GM10248 (cell line): ENCODE data around the gene EYA2.

Experiments used
- CTCF ChIA-PET: fragments of 300-600 bp; sonication (Branson Sonifier 250); formaldehyde crosslinking; extraction: SDS; loops from one replicate; lab custom pipeline; 2021; ENCODE audit warnings: antibody characterized with exemption; lab: Yijun Ruan, JAX
- POLR2A ChIA-PET: fragments of 350-650 bp; sonication (Branson Sonifier 250); formaldehyde crosslinking; extraction: SDS; loops from one replicate; lab custom pipeline; 2020; ENCODE audit warnings: antibody characterized with exemption; lab: Yijun Ruan, JAX
- DNase-seq: peaks from one replicate; pipeline ENCODE4 v3.0.0; 2012; ENCODE audit errors: extremely low spot score
- CTCF ChIP-seq: IDR thresholded peaks from 2 replicates; pipeline ENCODE4 v1.5.1; 2012; ENCODE audit warnings: mild to moderate bottlenecking, low read depth; ENCODE audit errors: extremely low read depth, missing control alignments, control extremely low read depth

EYA2 gene

DNA sequence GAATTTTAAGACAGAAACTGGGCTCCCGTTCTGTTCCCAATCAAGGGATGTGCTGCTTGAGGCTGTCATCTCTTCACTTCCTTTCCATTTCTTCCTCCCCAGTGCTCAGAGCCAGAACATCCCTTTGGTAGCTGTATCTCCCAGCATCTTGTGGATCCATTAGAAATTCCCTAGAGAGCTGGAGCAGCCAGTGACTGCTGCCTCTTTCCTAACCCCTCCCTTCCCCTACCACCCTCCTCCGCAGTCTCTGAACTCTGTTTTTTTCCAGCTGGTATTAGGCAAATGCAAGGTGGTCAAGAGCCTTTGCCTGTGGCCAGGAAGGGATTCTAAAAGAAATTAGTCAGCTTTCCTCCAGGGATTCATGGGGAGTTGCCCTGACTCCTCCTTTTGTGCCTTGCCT, 208.0 kb downstream of the EYA2 start:
- DNase-seq, result no peak
- ChIA-PET POLR2A (no interaction called here), CTCF (no interaction called here)
- no peak for TF ChIP-seq CTCF

GRCh38 chr20:47106786-47107185, 212.1 kb downstream of the EYA2 start:
- TF ChIP-seq CTCF, result no peak
- POLR2A ChIA-PET, result no interaction called here
- CTCF ChIA-PET, result no interaction called here
- no peak for DNase-seq

DNA sequence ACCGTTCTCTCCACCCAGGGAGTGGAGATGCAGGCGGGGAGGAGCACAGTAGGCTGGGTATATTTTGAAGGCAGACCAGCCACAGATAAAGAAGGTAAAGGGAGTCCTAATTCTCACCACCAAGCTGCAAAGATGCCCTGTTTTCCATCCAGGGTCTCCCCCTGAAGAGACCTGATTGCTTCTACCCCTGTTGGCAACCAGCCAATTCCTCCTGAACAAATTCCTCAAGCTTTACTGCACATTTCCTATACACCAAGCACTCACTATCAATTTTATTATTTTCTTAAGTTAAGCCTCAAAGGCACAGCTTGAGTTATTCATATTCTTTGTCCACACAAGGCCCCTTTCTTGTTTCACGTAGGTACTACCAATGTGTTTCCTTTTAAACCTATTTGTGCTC, 214.4 kb downstream of the EYA2 start:
- ChIA-PET CTCF (no interaction called here), POLR2A (no interaction called here)
- no peak for DNase-seq
- no peak for TF ChIP-seq CTCF

GRCh38 chr20:47110819-47111218, 216.2 kb downstream of the EYA2 start:
- POLR2A ChIA-PET, result no interaction called here
- no peak for DNase-seq
- CTCF ChIA-PET, result no interaction called here
- no peak for TF ChIP-seq CTCF

- DNase-seq, result no peak
- POLR2A ChIA-PET, result no interaction called here
- CTCF ChIA-PET, result no interaction called here
- no peak for TF ChIP-seq CTCF
Observed at GRCh38 chr20:47111576-47111975, 216.9 kb downstream of the EYA2 start.

GRCh38 chr20:47113362-47114109, 218.9 kb downstream of the EYA2 start:
- CTCF ChIA-PET, result no interaction called here
- no peak for DNase-seq
- no peak for TF ChIP-seq CTCF
- POLR2A ChIA-PET, result no interaction called here

GRCh38 chr20:47115694-47116093, 221.1 kb downstream of the EYA2 start:
- CTCF ChIA-PET, result no interaction called here
- no peak for DNase-seq
- TF ChIP-seq CTCF, result no peak
- POLR2A ChIA-PET, result no interaction called here
